Fibroblast of skin of abdomen (primary cell): ENCODE data around the gene SRSF2. TPM values are rescaled to one million over a fixed set of nuclear protein-coding genes. Genes with fewer than 3 reads are reported as not detected.
"Not testable (repeated sequence)": the region's sequence is repeated elsewhere in the genome, so short reads cannot be mapped to it uniquely, and the experiment has no call there.

Experiments used
- DNase-seq: peaks from one replicate; pipeline ENCODE4 v3.0.0-alpha.2; 2013
- polyA plus RNA-seq, 2 experiments: library from polyadenylated mRNA; unstranded; fragments of 120-200 nt; gene quantifications; one replicate each; pipeline ENCODE4 v1.2.1, GENCODE V29; 2013; ENCODE audit not compliant: insufficient read length in 2 of 2

Gene SRSF2, protein sequence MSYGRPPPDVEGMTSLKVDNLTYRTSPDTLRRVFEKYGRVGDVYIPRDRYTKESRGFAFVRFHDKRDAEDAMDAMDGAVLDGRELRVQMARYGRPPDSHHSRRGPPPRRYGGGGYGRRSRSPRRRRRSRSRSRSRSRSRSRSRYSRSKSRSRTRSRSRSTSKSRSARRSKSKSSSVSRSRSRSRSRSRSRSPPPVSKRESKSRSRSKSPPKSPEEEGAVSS
- 221 TPM for polyA plus RNA-seq (2013, experiment 1 of 2; ENCODE audit: insufficient read length)
- 217 TPM for polyA plus RNA-seq (2013, experiment 2 of 2; ENCODE audit: insufficient read length)

- peak; percentile 99 for DNase-seq
These were observed at the start of gene SRSF2 for GRCh38 chr17:76737082-76737675. SRSF2 (minus strand) TSS chr17:76737331; CDS start chr17:76737160, 171 bp downstream.

DNA sequence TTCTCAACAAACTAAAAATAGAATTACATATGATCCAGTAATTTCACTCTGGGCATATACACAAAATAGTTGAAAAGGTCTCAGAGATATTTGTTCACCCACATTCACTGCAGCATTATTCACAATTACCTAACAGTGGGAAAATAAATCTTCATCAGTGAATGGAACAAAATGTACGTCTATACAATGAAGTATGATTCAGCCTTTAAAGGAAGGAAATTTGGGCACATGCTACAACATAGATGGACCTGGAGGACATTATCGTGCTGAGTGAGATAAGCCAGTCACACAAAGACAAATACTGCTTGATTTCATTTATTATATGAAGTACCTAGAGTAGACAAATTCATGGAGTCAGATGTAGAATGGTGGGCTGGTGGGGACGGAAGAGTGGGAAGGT, 47.8 kb upstream of the SRSF2 start:
- DNase-seq, result no peak

DNA sequence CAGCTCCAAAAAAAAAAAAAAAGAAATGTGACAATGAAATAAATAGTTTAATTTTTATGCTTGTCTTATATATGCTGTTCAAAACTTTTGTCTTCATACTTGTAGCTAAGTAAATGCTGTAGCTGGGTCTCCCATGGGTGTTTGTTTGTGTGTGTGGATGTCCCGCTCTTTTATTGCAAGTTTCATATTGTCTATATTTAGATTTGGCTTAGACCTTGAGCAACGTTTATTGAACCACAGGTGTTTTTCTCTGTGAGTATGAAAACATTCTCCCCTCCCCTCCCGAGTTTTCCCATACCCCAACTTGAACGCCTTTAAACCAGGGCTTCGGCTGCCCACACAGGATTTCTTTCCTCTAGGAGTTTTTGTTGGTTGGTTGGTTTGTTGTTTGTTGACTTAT, 46.0 kb upstream of the SRSF2 start:
- no peak for DNase-seq

DNA sequence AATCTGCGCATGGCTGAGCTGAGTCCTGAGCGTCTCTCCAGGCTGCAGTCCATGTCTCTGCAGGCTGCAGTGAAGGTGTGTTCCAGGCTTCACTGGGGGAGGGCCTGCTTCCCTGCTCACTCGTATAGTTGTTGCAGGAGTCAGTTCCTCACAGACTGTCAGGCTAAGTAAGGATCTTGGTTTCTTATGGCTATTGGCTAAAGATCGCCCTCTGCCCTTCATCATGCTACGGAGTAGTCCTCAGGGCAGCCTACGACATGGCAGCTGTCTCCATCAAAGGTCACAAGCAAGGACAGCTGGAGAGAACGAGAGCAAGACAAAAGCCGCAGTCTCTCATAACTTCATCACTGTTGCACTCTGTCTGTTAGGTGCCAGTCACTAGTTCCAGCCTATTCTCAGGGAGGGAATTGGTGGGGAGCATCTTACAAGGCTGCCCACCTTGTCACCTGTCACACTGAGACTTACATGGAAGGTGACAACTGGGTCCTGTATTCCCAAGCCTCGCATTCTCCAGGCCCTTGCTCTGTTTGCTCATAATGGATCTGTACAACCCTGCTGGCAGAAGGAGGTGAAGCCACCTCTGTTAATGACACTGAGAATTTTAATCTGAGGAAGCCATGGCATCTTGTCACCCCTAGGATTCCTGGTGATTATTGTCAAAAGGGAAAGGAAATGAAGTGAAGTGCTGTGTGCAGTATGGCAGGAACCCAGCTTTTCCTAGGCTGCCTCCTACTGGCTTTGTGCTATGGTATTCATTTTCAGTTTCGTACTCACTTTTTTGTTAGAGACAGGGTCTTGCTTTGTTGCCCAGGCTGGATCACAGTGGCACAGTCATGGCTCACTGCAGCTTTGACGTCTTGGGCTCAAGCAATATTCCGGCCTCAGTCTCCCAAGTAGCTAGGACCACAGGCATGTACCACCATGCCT, 44.2 kb upstream of the SRSF2 start:
- no peak for DNase-seq

- no peak for DNase-seq
These were observed 38.0 kb upstream of the SRSF2 start for GRCh38 chr17:76775021-76775600.

DNA sequence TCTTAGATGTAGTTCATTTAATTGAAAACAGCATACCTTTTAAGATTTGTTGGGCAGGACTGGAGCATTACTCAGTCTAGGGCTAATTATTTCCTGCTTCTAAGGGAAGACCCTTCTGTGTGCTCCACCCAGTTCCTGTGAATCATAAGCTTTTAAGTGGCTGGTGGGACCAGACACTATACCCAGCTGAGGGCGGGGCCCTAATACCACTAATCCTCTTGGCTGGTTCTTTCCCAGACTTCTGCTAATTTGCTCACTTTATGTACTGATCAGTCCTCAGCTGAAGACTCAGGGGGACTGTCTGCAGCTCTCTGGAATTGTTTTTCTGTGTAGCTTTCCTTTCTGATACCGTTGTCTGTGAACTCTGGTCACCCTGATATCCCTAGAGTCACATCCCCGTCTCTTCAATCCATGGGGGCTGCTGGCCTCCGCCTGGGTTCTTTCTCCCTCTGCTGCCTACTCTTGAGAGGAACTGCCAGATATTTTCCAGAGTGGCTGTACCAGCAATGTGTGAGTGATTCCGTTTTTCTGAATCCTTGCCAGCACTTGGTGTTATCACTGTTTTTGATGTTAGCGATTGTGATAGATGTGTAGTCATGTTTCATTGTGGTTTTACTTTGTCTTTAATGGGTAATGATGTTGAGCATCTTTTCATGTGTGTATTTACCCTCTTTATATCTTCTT, 35.9 kb upstream of the SRSF2 start:
- peak; percentile 94 for DNase-seq

DNA sequence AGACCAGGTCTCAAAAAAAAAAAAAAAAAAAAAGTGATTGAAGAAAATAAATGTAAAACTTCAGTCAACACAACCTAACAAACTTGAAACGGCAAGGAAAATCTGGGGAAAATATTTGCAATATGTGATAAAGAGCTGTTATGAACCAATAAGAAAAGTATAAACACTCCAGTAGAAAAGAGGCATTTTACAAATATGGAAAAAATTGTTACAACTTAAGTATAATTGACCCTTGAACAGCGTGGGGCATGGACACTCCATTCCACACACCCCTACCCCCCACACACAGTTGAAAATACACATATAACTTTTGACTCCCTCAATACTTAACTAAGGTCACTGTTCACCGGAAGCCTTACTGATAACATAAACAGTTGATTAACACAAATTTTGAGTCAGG, 21.4 kb upstream of the SRSF2 start:
- DNase-seq, result no peak

GRCh38 chr17:76757256-76757655, 20.1 kb upstream of the SRSF2 start:
- DNase-seq, result peak; percentile 28

DNA sequence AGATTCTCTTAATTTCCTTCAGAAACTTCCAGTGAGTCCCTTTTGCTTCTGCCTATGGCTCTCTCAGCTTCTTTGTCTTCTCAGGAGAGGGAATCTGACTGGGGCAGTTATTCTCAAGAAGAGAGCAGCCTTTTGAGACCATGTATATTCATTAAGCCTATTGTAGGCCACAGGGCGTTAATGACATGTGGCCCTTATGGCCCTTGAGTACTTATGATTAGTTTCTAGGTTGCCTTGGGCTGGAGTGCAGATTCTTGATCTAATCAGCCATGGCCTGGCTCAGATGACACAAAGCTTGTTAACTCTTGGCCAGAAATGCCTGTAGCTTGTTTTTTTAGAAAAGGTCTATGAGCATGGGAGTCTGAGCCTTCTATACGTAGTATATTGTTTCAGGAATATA, 18.2 kb upstream of the SRSF2 start:
- DNase-seq, result no peak

- no peak for DNase-seq
These were observed 16.2 kb upstream of the SRSF2 start for GRCh38 chr17:76753061-76753961.

DNA sequence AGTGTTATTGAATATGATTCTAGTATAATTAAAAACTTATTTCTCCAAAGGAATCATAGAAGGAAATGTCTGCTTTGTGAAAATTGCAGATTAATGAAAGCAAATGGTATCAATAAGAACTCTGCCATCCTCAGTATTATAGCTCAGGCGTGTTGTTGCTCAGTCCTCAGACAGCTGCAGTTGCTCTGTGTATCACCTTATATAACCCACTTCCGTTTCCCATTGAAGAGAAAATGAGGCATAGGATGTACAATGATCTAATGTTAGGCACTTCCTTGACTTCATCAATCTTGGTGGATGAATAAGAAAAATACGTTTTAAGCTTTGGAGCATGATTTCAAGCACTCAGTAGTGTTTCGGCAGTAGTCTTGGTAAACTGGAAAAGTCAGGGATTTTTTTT, 14.9 kb upstream of the SRSF2 start:
- no peak for DNase-seq

DNA sequence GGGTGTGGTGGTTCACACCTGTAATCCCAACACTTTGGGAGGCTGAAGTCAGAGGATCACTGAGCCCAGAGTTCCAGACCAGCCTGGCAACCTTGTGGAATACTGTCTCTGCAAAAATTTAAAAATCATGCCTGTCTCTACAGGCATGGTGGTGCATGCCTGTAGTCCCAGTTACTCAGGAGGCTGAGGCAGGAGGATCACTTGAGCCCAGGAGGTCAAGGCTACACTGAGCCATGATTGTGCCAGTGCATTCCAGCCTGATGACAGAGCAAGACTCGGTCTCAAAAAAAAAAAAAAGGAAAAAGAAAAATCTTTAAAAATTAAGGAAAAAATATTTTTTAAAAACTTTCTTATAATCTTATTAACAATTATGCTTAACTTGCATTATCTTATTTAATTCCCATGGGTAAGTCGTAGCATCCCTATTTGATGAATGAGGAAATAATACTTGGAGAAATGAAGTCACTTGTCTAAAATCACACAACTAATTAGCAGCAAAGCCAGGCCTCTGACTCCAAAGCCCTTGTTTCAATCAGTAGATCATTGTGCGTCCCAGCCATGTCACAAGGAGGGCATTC, 14.4 kb upstream of the SRSF2 start:
- DNase-seq, result no peak

DNA sequence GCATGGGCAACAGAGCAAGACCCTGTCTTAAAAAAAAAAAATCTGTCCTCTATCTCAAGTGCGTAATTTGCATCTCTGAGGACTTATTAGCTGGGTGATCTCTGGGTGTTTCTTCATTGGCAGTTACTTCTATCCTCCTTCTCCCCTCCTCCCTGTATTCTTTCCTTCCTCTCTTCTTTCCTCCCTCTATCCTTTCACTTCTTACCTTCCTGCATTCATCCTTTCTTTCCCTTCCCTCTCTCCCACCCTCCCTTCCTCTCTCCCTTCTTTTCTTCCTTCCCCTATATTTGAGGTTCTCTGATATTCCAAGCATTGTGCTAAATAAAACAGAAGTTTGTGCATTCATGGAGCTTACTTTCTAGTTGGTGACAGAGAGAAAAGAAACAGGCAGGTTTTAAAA, 11.5 kb upstream of the SRSF2 start:
- no peak for DNase-seq

GRCh38 chr17:76747716-76748363, 10.7 kb upstream of the SRSF2 start:
- no peak for DNase-seq

DNA sequence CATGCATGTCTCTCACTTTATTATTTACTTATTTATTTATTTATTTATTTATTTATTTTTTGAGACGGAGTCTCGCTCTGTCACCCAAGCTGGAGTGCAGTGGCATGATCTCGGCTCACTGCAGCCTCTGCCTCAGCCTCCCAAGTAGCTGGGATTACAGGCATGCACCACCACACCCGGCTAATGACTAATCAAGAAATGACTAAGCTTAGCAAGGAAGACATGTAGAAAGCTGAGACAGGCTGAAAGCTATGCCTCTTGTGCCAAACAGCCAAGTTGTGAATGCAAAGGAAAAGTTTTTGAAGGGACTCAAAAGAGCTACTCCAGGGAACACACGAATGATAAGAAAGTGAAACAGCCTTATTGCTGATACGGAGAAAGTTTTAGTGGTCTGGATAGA, 8.7 kb upstream of the SRSF2 start:
- DNase-seq, result not testable (repeated sequence)

DNA sequence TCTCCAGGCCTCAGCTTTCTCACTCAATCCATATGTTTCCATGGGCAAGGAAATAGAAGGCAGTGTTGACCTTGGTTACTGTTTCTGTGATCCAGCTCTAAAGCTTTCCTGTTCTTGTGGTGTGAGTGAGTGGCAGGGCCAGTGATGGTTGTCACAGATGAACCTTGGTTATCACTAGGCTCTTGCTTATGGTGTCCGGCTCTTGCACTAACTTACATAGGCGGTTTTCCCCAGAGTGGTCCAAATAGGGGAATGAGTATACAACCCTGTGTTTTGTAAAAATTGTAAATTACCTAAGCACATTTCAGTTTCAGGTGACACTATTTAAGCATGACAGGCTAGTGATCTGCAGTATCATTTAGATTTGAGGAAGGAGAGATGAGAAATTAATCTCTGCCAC, 7.6 kb upstream of the SRSF2 start:
- no peak for DNase-seq

- peak; percentile 45 for DNase-seq
These were observed 5.8 kb upstream of the SRSF2 start for GRCh38 chr17:76742958-76743357.

- peak; percentile 36 for DNase-seq
These were observed 3.4 kb upstream of the SRSF2 start for GRCh38 chr17:76740329-76741118.

DNA sequence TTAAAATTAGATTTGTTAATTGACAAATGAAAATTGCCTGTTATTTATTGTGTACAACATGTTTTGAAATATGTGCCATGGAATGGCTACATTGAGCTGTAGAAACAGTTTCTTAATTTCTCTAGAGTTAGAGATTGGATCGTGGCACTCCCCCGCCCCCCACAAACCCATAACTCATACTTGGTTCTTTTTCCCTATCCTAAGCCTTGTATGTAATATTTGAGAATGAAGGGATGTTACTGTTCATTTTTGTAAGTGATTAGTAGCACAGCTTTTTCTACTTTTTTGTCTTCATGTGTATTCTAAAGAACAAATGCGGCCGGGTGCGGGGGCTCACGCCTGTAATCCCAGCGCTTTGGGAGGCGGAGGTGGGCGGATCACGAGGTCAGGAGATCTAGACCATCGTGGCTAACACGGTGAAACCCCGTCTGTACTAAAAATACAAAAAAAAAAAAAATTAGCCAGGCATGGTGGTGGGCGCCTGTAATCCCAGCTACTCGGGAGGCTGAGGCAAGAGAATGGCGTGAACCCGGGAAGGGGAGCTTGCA, 2.5 kb upstream of the SRSF2 start:
- not testable (repeated sequence) for DNase-seq
